HCT116 (cell line): ENCODE measurements around the gene CABLES1. TPM values are rescaled to one million over a fixed set of nuclear protein-coding genes. Genes with fewer than 3 reads are reported as not detected.
"Not testable (repeated sequence)": the region's sequence is repeated elsewhere in the genome, so short reads cannot be mapped to it uniquely, and the experiment has no call there.

ENCODE experiments used
- ATAC-seq: fragments of 200-7000 bp; cut with Tn5 transposase; 2 replicates; pipeline ENCODE4 v1.9.1; 2020; ENCODE audit warnings: mild to moderate bottlenecking, moderate library complexity
- BruUV-seq: library from RNA; stranded (reverse); fragments of 400-500 nt; replicated peaks from 2 replicates; lab custom pipeline; 2021; lab: Mats Ljungman, UMichigan
- CTCF ChIA-PET: fragments of 300-600 bp; sonication (Branson Sonifier 250); formaldehyde crosslinking; loops from one replicate; lab custom pipeline; 2021; ENCODE audit warnings: antibody characterized with exemption; lab: Charles Lee
- POLR2A ChIA-PET: fragments of 300-600, 350-600 bp; sonication (Branson Sonifier 250); formaldehyde crosslinking; loops from one replicate; lab custom pipeline; 2021; ENCODE audit warnings: antibody characterized with exemption; lab: Charles Lee
- RAD21 ChIA-PET, 2 experiments: fragments of 300-600 bp; sonication (Branson Sonifier 250); formaldehyde crosslinking; loops; one replicate each; lab custom pipeline; 2023; ENCODE audit warnings: low total read pairs in 2 of 2; ENCODE audit not compliant: uncharacterized antibody in 2 of 2, unreplicated experiment in 2 of 2, low non-redundant PET in 1 of 2; lab: Charles Lee
- DNase-seq: peaks from one replicate; pipeline ENCODE4 v3.0.0-alpha.2; 2010; ENCODE audit warnings: low read depth, low spot score
- H2AFZ ChIP-seq: fragments of 200-600 bp; shearing (Covaris generic), sonication (generic); 2 replicates; pipeline ENCODE4 v1.6.1; 2017; ENCODE audit warnings: low read depth, mixed run types, mixed read lengths, antibody characterized with exemption, low read length; ENCODE audit not compliant: poor library complexity, severe bottlenecking
- H3K27ac ChIP-seq: 2 replicates; pipeline ENCODE4 v1.5.1; 2012; ENCODE audit warnings: low read depth, low read length
- H3K27me3 ChIP-seq: fragments of 200-600 bp; sonication (generic); 2 replicates; pipeline ENCODE4 v1.6.1; 2016; ENCODE audit warnings: mixed run types, low read length, mixed read lengths; ENCODE audit not compliant: insufficient read depth
- H3K36me3 ChIP-seq, 2 experiments: fragments of 200-500 bp in 1 of 2; fragments of 200-600 bp in 1 of 2; sonication (Bioruptor generic) in 1 of 2; sonication (generic) in 1 of 2; 2 replicates each; pipeline versions ENCODE4 v1.5.1 to v1.6.1; 2014 to 2016; ENCODE audit warnings: low read length in 2 of 2, inconsistent platforms in 1 of 2, mixed read lengths in 1 of 2, mixed run types in 1 of 2; ENCODE audit not compliant: insufficient read depth in 2 of 2, control insufficient read depth in 1 of 2
- H3K4me1 ChIP-seq, 2 experiments: fragments of 200-600 bp in 1 of 2; sonication (generic) in 1 of 2; 2 replicates each; pipeline versions ENCODE4 v1.5.1 to v1.6.1; 2012 to 2017; ENCODE audit warnings: low read length in 2 of 2, inconsistent platforms in 1 of 2, mild to moderate bottlenecking in 1 of 2, mixed read lengths in 1 of 2, mixed run types in 1 of 2, moderate library complexity in 1 of 2; ENCODE audit not compliant: insufficient read depth in 2 of 2, control insufficient read depth in 1 of 2
- H3K4me2 ChIP-seq: fragments of 200-600 bp; sonication (generic); 2 replicates; pipeline ENCODE4 v1.6.1; 2017; ENCODE audit warnings: mixed run types, low read length, mixed read lengths
- H3K4me3 ChIP-seq, 2 experiments: fragments of 200-600 bp in 1 of 2; sonication (generic) in 1 of 2; replicated peaks in 1 of 2; 2 replicates each; pipeline ENCODE4 v1.5.1; 2011 to 2016; ENCODE audit warnings: low read length in 2 of 2, control low read depth in 1 of 2, low read depth in 1 of 2, mild to moderate bottlenecking in 1 of 2, mixed read lengths in 1 of 2, mixed run types in 1 of 2
- H3K79me2 ChIP-seq: fragments of 200-600 bp; sonication (generic); 2 replicates; pipeline ENCODE4 v1.6.1; 2017; ENCODE audit warnings: mild to moderate bottlenecking, mixed run types, low read length, moderate library complexity, mixed read lengths; ENCODE audit not compliant: insufficient read depth
- H3K9ac ChIP-seq: fragments of 200-600 bp; sonication (generic); 2 replicates; pipeline ENCODE4 v1.6.1; 2016; ENCODE audit warnings: low read length, mixed read lengths
- H3K9me2 ChIP-seq: fragments of 200-600 bp; sonication (generic), shearing (Covaris generic); 2 replicates; pipeline ENCODE4 v1.6.1; 2017; ENCODE audit warnings: mixed run types, mild to moderate bottlenecking, moderate library complexity; ENCODE audit not compliant: insufficient read depth
- H3K9me3 ChIP-seq, 2 experiments: fragments of 200-500 bp in 1 of 2; fragments of 200-600 bp in 1 of 2; sonication (Bioruptor generic) in 1 of 2; sonication (generic) in 1 of 2; 2 replicates each; pipeline ENCODE4 v1.6.1; 2014 to 2017; ENCODE audit warnings: low read length in 2 of 2, mixed read lengths in 2 of 2, inconsistent platforms in 1 of 2, low read depth in 1 of 2, mild to moderate bottlenecking in 1 of 2, mixed run types in 1 of 2, moderate library complexity in 1 of 2; ENCODE audit not compliant: control insufficient read depth in 1 of 2, insufficient read depth in 1 of 2
- H4K20me1 ChIP-seq: fragments of 200-600 bp; sonication (generic), shearing (Covaris generic); 2 replicates; pipeline ENCODE4 v1.6.1; 2017; ENCODE audit warnings: mixed run types, mild to moderate bottlenecking, moderate library complexity; ENCODE audit not compliant: insufficient read depth
- EZH2phosphoT487 ChIP-seq: fragments of 200-600 bp; IDR thresholded peaks from 2 replicates; pipeline ENCODE4 v1.6.1; 2018; ENCODE audit warnings: antibody characterized with exemption, borderline replicate concordance
- POLR2A ChIP-seq: IDR thresholded peaks from 2 replicates; pipeline ENCODE4 v1.7.0; 2011; ENCODE audit warnings: borderline replicate concordance; ENCODE audit not compliant: insufficient read depth, insufficient read length; ENCODE audit errors: extremely low read depth
- REST ChIP-seq: IDR thresholded peaks from 2 replicates; pipeline ENCODE4 v1.6.1; 2012; ENCODE audit warnings: low read depth
- TCF7L2 ChIP-seq: IDR thresholded peaks from 2 replicates; pipeline ENCODE4 v1.7.0; 2011; ENCODE audit warnings: borderline replicate concordance, inconsistent platforms; ENCODE audit not compliant: insufficient read depth, insufficient read length; ENCODE audit errors: extremely low read depth
- YY1 ChIP-seq: IDR thresholded peaks from 2 replicates; pipeline ENCODE4 v1.6.1; 2011; ENCODE audit warnings: low read length, low read depth, moderate library complexity, mild to moderate bottlenecking; ENCODE audit not compliant: insufficient replicate concordance; ENCODE audit errors: extremely low read depth
- intact Hi-C: fragments of 100-400 bp; cut with micrococcal nuclease; formaldehyde crosslinking; loops from 2 replicates; pipeline ENCODE4 v1.10.0; 2022
- total RNA-seq: library from RNA; stranded (reverse); gene quantifications from one replicate; pipeline ENCODE4 v1.2.1, GENCODE V29; 2021; ENCODE audit not compliant: unreplicated experiment
- TF ChIP-seq, protein P1 (sequence below): IDR thresholded peaks from 2 replicates; pipeline ENCODE4 v1.6.1; 2012

Gene CABLES1
- total RNA-seq, 1 experiment from 2014 or later, result 7.7 TPM

GRCh38 chr18:23241833-23242496, 106.7 kb downstream of the CABLES1 start:
- DNase-seq, BruUV-seq: not testable (repeated sequence)

DNA sequence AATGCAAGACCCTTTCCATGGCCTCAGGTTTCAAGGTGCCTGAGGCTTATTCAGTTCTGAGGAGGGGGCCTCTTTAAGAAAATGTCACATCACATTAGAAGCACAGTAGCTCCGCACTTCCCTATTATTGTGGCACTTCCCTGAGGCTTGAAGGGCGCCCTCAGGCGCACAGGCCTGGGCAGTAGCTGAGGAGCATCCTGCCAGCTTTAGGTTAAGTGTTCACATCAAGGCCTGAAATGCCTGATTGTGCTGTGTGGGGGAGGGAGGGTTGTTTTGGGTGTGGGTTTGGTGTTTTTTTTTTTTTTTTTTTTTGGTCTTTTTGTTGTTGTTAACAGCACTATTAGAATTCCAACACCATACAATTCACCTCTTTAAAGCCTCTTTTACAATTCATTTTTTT, 107.9 kb downstream of the CABLES1 start:
- DNase-seq (no peak), ATAC-seq (no peak)
- CTCF ChIA-PET, result no interaction called here
- intact Hi-C loops, result no loop called here
- TF ChIP-seq REST (no peak), EZH2phosphoT487 (no peak), POLR2A (no peak), YY1 (no peak), TCF7L2 (no peak)
- TF ChIP-seq, protein P1, sequence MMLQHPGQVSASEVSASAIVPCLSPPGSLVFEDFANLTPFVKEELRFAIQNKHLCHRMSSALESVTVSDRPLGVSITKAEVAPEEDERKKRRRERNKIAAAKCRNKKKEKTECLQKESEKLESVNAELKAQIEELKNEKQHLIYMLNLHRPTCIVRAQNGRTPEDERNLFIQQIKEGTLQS, result no peak
- H3K36me3 ChIP-seq, result 0 out of 4 replicates have a peak, but pooled peaks cover 0 to 2% of the 10 kb centered on the region in 2 experiments
- H4K20me1 ChIP-seq, result no peaks in the 10 kb centered on the region
- no peaks in the 10 kb centered on the region for H3K9me2 ChIP-seq
- H3K4me1 ChIP-seq, result no peaks in the 10 kb centered on the region
- no peak overlapping the region for H3K27ac ChIP-seq
- no TSS peak for BruUV-seq
- RAD21 ChIA-PET, result no interaction called here
- no peaks in the 10 kb centered on the region for H3K79me2 ChIP-seq
- H2AFZ ChIP-seq, result no peak overlapping the region
- H3K4me3 ChIP-seq, result no peak overlapping the region
- H3K27me3 ChIP-seq, result no peaks in the 10 kb centered on the region
- no peak overlapping the region for H3K9ac ChIP-seq
- H3K9me3 ChIP-seq, result no peaks in the 10 kb centered on the region
- H3K4me2 ChIP-seq, result no peak overlapping the region
- POLR2A ChIA-PET, result no interaction called here

More at GRCh38 chr18:23241833-23242496, 106.7 kb downstream of the CABLES1 start:
- H3K9ac ChIP-seq, CTCF ChIA-PET, H3K4me1 ChIP-seq, H3K27me3 ChIP-seq, H3K9me3 ChIP-seq, H3K4me3 ChIP-seq, H3K36me3 ChIP-seq, H2AFZ ChIP-seq, RAD21 ChIA-PET, intact Hi-C loops, H3K9me2 ChIP-seq, H3K27ac ChIP-seq, H4K20me1 ChIP-seq, H3K79me2 ChIP-seq, ATAC-seq, POLR2A ChIA-PET, H3K4me2 ChIP-seq: not testable (repeated sequence)
